ENCODE data around the gene PSTPIP1. TPM values are rescaled to one million over a fixed set of nuclear protein-coding genes. Genes with fewer than 3 reads are reported as not detected.
"Not testable (repeated sequence)": the region's sequence is repeated elsewhere in the genome, so short reads cannot be mapped to it uniquely, and the experiment has no call there.

Gene PSTPIP1
- total RNA-seq, 1 donor from 2014 or later, result 16.0 TPM

GRCh38 chr15:76954744-76955143 lies 40.2 kb upstream of the PSTPIP1 start:
- no peaks in the 10 kb centered on the region for H3K27me3 ChIP-seq
- H3K9me3 ChIP-seq, result no peaks in the 10 kb centered on the region
- H3K36me3 ChIP-seq, result peaks cover 10% of the 10 kb centered on the region
- H3K4me1 ChIP-seq, result no peaks in the 10 kb centered on the region
- ATAC-seq (no peak), DNase-seq (no peak)
- no peak overlapping the region for H3K4me3 ChIP-seq
- H3K27ac ChIP-seq, result no peak overlapping the region
- TF ChIP-seq, protein P1, sequence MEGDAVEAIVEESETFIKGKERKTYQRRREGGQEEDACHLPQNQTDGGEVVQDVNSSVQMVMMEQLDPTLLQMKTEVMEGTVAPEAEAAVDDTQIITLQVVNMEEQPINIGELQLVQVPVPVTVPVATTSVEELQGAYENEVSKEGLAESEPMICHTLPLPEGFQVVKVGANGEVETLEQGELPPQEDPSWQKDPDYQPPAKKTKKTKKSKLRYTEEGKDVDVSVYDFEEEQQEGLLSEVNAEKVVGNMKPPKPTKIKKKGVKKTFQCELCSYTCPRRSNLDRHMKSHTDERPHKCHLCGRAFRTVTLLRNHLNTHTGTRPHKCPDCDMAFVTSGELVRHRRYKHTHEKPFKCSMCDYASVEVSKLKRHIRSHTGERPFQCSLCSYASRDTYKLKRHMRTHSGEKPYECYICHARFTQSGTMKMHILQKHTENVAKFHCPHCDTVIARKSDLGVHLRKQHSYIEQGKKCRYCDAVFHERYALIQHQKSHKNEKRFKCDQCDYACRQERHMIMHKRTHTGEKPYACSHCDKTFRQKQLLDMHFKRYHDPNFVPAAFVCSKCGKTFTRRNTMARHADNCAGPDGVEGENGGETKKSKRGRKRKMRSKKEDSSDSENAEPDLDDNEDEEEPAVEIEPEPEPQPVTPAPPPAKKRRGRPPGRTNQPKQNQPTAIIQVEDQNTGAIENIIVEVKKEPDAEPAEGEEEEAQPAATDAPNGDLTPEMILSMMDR (IDR thresholded peaks at IDR 0.05), result no peak
- intact Hi-C loops (cut with DNase I), result no loop called here

- Histone ChIP-seq H3K9me3 (no peaks in the 10 kb centered on the region), H3K27ac (no peak overlapping the region), H3K4me1 (no peaks in the 10 kb centered on the region), H3K27me3 (peaks cover 4% of the 10 kb centered on the region), H3K4me3 (no peak overlapping the region), H3K36me3 (no peaks in the 10 kb centered on the region)
- ATAC-seq (no peak), DNase-seq (no peak)
- TF ChIP-seq, protein P1 (IDR thresholded peaks at IDR 0.05), result no peak
- intact Hi-C loops (cut with DNase I), result no loop called here
Measured at GRCh38 chr15:76961268-76962011, 33.5 kb upstream of the PSTPIP1 start.

GRCh38 chr15:76962337-76963013 lies 32.5 kb upstream of the PSTPIP1 start:
- H3K4me1 ChIP-seq, result no peaks in the 10 kb centered on the region
- no peak for DNase-seq
- peaks cover 4% of the 10 kb centered on the region for H3K27me3 ChIP-seq
- H3K36me3 ChIP-seq, result no peaks in the 10 kb centered on the region
- H3K9me3 ChIP-seq, result no peaks in the 10 kb centered on the region
- intact Hi-C loops (cut with DNase I), result no loop called here
- no peak overlapping the region for H3K4me3 ChIP-seq
- TF ChIP-seq, protein P1 (IDR thresholded peaks at IDR 0.05), result no peak
- H3K27ac ChIP-seq, result no peak overlapping the region
- no peak for ATAC-seq

DNA sequence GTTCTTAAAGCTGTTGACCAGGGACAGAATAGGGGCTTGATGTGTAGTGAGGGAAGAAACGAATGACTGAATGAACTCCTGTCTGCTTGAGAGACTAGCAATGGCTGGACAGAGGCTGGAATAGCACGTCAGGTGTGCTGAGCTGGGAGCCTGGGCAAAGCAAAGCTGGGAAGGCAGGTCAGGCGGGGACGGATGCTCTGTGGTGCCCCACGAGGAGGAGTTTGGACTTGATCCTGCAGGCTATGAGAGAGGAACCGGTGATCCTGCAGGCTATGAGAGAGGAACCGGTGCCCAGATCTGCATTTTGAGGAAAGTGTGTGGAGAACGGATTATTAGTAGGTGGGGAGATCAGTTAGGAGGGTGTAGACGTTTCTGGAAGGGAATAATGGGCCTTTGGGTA lies 31.3 kb upstream of the PSTPIP1 start:
- ATAC-seq (peak; percentile 37), DNase-seq (no peak)
- Histone ChIP-seq H3K36me3 (no peaks in the 10 kb centered on the region), H3K27ac (no peak overlapping the region), H3K9me3 (no peaks in the 10 kb centered on the region), H3K27me3 (peaks cover 4% of the 10 kb centered on the region), H3K4me3 (no peak overlapping the region), H3K4me1 (no peaks in the 10 kb centered on the region)
- intact Hi-C loops (cut with DNase I), result no loop called here
- TF ChIP-seq, protein P1 (IDR thresholded peaks at IDR 0.05), result no peak

- H3K27me3 ChIP-seq, result peaks cover 4% of the 10 kb centered on the region
Measured at GRCh38 chr15:76964157-76964556, 30.8 kb upstream of the PSTPIP1 start.

DNA sequence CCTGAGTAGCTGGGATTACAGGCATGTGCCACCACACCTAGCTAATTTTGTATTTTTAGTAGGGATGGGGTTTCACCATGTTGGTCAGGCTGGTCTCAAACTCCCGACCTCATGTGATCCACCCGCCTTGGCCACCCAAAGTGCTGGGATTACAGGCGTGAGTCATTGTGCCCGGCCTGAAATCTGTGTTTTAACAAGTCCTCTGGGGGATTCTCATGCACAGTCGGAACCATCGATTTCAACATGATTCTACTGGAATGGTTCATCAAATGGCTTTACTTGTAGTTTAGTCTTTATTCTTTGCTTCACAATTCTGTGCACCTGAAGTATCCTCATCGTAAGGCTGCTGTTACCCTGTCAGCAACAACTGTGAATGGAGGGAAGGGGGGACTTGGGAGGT lies 28.9 kb upstream of the PSTPIP1 start:
- intact Hi-C loops (cut with DNase I); H3K27me3 ChIP-seq; DNase-seq; H3K9me3 ChIP-seq; H3K4me1 ChIP-seq; H3K4me3 ChIP-seq; H3K27ac ChIP-seq; H3K36me3 ChIP-seq; ATAC-seq: not testable (repeated sequence)

More at GRCh38 chr15:76964157-76964556, 30.8 kb upstream of the PSTPIP1 start:
- H3K27ac ChIP-seq, result no peak overlapping the region
- H3K36me3 ChIP-seq, result no peaks in the 10 kb centered on the region
- no peak for ATAC-seq
- TF ChIP-seq, protein P1 (IDR thresholded peaks at IDR 0.05), result no peak
- no peak for DNase-seq
- H3K4me3 ChIP-seq, result no peak overlapping the region
- H3K4me1 ChIP-seq, result no peaks in the 10 kb centered on the region
- intact Hi-C loops (cut with DNase I), result no loop called here
- H3K9me3 ChIP-seq, result no peaks in the 10 kb centered on the region

Data from upper lobe of right lung (tissue), 1 donor.